IPS-11a (cell line): ENCODE data around the gene ADAMTS3.
"Not testable (repeated sequence)": the region's sequence is repeated elsewhere in the genome, so short reads cannot be mapped to it uniquely, and the experiment has no call there.

Experiments
- H3K4me3 ChIP-seq: one replicate; pipeline ENCODE4 v1.5.1; 2013; ENCODE audit warnings: low read depth, low read length, control low read depth

Gene ADAMTS3

GRCh38 chr4:72473434-72473900 lies 95.6 kb downstream of the ADAMTS3 start:
- H3K4me3 ChIP-seq = no peak overlapping the region

- no peak overlapping the region for H3K4me3 ChIP-seq
Measured at GRCh38 chr4:72471816-72472215, 97.2 kb downstream of the ADAMTS3 start.

- no peak overlapping the region for H3K4me3 ChIP-seq
Measured at GRCh38 chr4:72468904-72469502, 100.0 kb downstream of the ADAMTS3 start.

GRCh38 chr4:72467633-72468032 lies 101.4 kb downstream of the ADAMTS3 start:
- H3K4me3 ChIP-seq = no peak overlapping the region

- H3K4me3 ChIP-seq = no peak overlapping the region
Measured at GRCh38 chr4:72463724-72464123, 105.3 kb downstream of the ADAMTS3 start.

GRCh38 chr4:72457158-72457557 lies 111.9 kb downstream of the ADAMTS3 start:
- H3K4me3 ChIP-seq = no peak overlapping the region

GRCh38 chr4:72451349-72451748 lies 117.7 kb downstream of the ADAMTS3 start:
- no peak overlapping the region for H3K4me3 ChIP-seq

GRCh38 chr4:72449705-72450104 lies 119.3 kb downstream of the ADAMTS3 start:
- no peak overlapping the region for H3K4me3 ChIP-seq

- no peak overlapping the region for H3K4me3 ChIP-seq
Measured at GRCh38 chr4:72448231-72448630, 120.8 kb downstream of the ADAMTS3 start.

GRCh38 chr4:72446353-72447055 lies 122.5 kb downstream of the ADAMTS3 start:
- no peak overlapping the region for H3K4me3 ChIP-seq

GRCh38 chr4:72444092-72444491 lies 124.9 kb downstream of the ADAMTS3 start:
- H3K4me3 ChIP-seq = no peak overlapping the region

- no peak overlapping the region for H3K4me3 ChIP-seq
Measured at GRCh38 chr4:72442715-72443114, 126.3 kb downstream of the ADAMTS3 start.

- no peak overlapping the region for H3K4me3 ChIP-seq
Measured at GRCh38 chr4:72442147-72442546, 126.9 kb downstream of the ADAMTS3 start.

GRCh38 chr4:72440386-72440785 lies 128.6 kb downstream of the ADAMTS3 start:
- no peak overlapping the region for H3K4me3 ChIP-seq

GRCh38 chr4:72432975-72433374 lies 136.0 kb downstream of the ADAMTS3 start:
- H3K4me3 ChIP-seq = no peak overlapping the region

GRCh38 chr4:72432282-72432681 lies 136.7 kb downstream of the ADAMTS3 start:
- no peak overlapping the region for H3K4me3 ChIP-seq

- H3K4me3 ChIP-seq = no peak overlapping the region
Measured at GRCh38 chr4:72430988-72431387, 138.0 kb downstream of the ADAMTS3 start.

GRCh38 chr4:72430050-72430449 lies 139.0 kb downstream of the ADAMTS3 start:
- H3K4me3 ChIP-seq = no peak overlapping the region

GRCh38 chr4:72429397-72429889 lies 139.6 kb downstream of the ADAMTS3 start:
- H3K4me3 ChIP-seq = no peak overlapping the region

GRCh38 chr4:72427057-72427456 lies 142.0 kb downstream of the ADAMTS3 start:
- no peak overlapping the region for H3K4me3 ChIP-seq

- not testable (repeated sequence) for H3K4me3 ChIP-seq
Measured at GRCh38 chr4:72425908-72426307, 143.1 kb downstream of the ADAMTS3 start.

- no peak overlapping the region for H3K4me3 ChIP-seq
Measured at GRCh38 chr4:72424006-72424405, 145.0 kb downstream of the ADAMTS3 start.
